HG02884 (cell line): Measurements from ENCODE around the gene ELOA.
"Not testable (repeated sequence)": the region's sequence is repeated elsewhere in the genome, so short reads cannot be mapped to it uniquely, and the experiment has no call there.

Experiments used
- ATAC-seq: cut with Tn5 transposase; IDR thresholded peaks from one replicate; pipeline ENCODE4 v1.9.1; 2021; ENCODE audit warnings: mild to moderate bottlenecking, moderate library complexity; ENCODE audit not compliant: unreplicated experiment

ELOA gene

DNA sequence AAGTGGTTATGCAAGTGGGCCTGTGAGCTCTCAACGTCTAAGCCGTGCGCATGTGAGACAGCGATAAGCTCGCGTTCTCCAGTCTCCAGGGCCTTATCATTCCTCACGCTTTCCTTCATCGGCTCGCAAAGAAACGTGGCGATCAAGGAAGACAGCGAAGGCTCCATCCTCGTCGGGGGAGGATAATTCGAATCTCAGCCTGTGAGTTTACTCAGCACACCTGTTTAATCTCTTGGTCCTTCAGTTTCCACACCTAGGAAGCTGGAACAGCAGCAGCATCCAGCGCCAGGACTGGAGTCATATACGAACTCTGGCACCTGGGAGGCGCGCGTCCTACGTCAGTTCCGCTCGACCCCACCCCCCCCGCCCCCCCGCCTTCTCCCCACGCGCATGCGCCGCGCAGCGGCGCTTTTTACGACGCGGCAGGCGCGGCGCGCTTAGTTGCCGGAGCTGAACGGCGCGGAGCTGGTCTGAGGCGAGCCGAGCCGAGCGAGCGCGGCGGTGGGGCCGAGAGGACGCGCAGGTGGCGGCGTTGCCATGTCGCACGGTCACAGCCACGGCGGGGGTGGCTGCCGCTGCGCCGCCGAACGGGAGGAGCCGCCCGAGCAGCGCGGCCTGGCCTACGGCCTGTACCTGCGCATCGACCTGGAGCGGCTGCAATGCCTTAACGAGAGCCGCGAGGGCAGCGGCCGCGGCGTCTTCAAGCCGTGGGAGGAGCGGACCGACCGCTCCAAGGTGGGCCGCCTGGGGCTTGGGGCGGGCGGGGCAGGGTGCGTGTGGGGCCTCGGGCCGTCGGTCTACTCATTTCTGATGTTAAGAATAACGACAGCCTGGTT is 34.9 kb downstream of the ELOA start, which contains the start of gene PITHD1:
Gene PITHD1, plus strand, starts transcription at position 440 of the 836 bp plus-strand sequence. Its CDS starts 98 bp downstream, at position 538.
- ATAC-seq: no peak

DNA sequence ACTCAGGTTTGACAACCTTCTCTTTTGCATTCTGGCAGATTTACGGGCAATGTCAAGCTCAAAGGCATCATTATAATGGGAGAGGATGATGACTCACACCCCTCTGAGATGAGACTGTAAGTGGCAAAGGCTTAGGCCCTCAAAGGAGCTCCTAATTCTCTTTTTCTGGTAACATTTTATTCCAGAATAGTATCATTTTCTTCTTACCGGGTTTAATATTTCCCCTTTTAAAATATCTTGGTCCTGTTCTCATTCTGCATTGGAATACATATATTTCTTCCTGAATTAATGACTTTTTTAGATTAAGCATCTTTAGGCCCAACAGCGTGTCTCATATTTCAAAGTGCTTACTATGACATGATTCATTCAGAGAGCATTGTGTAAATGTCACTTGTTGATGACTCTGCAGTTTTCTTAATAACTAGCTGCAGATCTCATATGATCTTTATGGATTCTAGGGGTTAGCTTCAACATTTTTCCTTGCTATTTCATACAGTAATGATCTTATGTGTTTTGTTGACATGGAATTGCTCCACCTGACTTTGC is 36.6 kb downstream of the ELOA start:
- ATAC-seq: no peak

GRCh38 chr1:23783141-23783540 is 39.9 kb downstream of the ELOA start:
- not testable (repeated sequence) for ATAC-seq

DNA sequence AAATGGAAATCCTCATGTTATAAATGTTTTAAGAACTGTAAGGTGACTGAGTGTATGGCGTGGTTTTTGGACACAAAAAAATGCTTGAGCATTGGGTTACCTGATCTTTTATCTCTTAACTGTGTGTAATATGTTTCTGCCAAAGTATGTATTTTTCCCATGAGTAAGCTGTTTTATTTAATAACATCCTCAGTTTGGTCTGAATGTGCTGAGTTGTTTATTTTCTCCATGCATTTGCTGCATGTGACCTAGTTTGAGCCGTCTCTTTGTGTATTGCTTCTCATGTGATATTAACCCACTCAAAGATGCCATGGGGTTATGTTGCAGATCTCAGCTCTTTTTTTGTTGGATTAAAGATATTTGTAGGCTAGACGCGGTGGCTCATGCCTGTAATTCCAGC is 41.6 kb downstream of the ELOA start:
- ATAC-seq: no peak

GRCh38 chr1:23787701-23788100 is 44.4 kb downstream of the ELOA start:
- ATAC-seq: no peak

GRCh38 chr1:23788695-23789094 is 45.4 kb downstream of the ELOA start:
- ATAC-seq: no peak

- peak; percentile 86 for ATAC-seq
These were observed 47.6 kb downstream of the ELOA start, which contains the start of gene LYPLA2 for GRCh38 chr1:23790696-23791515. TSS of gene LYPLA2 (plus strand) at chr1:23791145. CDS start at chr1:23792683, 1,538 bp downstream.

GRCh38 chr1:23791516-23792047 is 48.3 kb downstream of the ELOA start:
- no peak for ATAC-seq

DNA sequence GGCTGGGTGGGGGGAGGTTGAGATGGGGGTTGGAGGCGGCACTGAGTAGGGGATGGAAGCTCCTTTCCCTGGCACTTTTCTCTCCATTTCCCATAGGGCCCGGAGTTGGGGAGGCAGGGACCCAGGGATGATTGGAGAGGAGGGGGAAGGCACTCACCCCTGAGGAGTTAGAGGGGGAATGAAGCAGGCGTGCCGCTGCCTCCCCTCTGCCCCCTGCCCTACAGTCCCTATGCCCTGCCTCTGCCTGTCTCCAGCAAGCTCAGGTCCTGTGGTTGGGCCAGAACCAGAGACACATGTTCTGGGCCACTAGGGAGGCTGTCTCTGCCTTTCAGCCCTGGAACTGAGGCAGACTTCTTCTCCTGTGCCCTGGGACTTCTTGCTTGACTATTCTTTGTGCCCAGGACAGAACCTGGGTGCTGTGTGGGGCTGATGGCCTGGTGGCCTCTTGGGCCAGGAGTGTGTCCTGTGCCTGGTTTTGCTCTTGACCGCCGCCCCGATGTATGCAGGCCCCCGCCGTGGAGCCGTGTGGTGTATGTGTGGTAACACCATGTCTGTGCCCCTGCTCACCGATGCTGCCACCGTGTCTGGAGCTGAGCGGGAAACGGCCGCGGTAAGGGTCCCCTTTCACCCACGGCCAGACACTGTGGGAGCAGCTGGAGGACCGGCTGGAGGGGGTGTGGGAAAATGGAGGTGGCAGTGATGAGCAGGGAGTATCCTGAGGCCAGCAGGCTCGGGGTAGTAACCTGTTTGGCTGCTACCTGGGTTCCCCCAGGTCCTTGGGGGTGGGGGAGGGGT is 49.1 kb downstream of the ELOA start:
- ATAC-seq: no peak

GRCh38 chr1:23793018-23793781 is 49.9 kb downstream of the ELOA start:
- no peak for ATAC-seq

DNA sequence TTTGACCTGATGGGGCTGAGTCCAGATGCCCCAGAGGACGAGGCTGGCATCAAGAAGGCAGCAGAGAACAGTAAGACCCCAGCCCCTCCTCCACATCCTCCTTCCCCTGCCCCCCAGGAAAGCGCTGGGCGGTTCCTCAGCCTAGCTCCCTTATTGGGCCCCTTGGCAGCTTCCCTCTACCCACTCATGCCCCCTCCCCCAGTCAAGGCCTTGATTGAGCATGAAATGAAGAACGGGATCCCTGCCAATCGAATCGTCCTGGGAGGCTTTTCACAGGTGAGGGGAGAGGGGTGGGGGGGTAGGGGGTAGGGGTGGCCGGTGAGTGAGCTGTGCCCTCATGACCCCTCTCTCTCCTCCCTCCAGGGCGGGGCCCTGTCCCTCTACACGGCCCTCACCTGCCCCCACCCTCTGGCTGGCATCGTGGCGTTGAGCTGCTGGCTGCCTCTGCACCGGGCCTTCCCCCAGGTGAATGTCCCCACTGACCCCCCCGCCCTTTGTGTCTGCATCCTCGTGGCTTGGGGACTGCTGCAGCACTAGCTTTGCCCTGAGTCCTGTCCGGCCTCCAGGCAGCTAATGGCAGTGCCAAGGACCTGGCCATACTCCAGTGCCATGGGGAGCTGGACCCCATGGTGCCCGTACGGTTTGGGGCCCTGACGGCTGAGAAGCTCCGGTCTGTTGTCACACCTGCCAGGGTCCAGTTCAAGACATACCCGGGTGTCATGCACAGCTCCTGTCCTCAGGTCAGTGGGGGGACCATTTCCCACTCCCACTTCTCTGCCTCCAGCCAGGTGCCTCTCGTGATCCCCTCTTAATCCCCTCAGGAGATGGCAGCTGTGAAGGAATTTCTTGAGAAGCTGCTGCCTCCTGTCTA is 50.8 kb downstream of the ELOA start:
- ATAC-seq: no peak

DNA sequence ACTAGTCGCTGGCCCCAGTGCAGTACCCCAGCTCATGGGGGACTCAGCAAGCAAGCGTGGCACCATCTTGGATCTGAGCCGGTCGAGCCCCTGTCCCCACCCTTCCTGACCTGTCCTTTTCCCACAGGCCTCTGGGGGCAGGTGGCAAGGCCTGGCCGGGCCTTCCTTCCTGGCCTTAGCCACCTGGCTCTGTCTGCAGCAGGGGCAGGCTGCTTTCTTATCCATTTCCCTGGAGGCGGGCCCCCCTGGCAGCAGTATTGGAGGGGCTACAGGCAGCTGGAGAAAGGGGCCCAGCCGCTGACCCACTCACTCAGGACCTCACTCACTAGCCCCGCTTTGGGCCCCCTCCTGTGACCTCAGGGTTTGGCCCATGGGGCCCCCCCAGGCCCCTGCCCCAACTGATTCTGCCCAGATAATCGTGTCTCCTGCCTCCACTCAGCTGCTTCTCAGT is 51.5 kb downstream of the ELOA start:
- ATAC-seq: not testable (repeated sequence)

GRCh38 chr1:23795676-23796465 is 52.6 kb downstream of the ELOA start:
- no peak for ATAC-seq

- no peak for ATAC-seq
These were observed 53.4 kb downstream of the ELOA start for GRCh38 chr1:23796466-23797271.

DNA sequence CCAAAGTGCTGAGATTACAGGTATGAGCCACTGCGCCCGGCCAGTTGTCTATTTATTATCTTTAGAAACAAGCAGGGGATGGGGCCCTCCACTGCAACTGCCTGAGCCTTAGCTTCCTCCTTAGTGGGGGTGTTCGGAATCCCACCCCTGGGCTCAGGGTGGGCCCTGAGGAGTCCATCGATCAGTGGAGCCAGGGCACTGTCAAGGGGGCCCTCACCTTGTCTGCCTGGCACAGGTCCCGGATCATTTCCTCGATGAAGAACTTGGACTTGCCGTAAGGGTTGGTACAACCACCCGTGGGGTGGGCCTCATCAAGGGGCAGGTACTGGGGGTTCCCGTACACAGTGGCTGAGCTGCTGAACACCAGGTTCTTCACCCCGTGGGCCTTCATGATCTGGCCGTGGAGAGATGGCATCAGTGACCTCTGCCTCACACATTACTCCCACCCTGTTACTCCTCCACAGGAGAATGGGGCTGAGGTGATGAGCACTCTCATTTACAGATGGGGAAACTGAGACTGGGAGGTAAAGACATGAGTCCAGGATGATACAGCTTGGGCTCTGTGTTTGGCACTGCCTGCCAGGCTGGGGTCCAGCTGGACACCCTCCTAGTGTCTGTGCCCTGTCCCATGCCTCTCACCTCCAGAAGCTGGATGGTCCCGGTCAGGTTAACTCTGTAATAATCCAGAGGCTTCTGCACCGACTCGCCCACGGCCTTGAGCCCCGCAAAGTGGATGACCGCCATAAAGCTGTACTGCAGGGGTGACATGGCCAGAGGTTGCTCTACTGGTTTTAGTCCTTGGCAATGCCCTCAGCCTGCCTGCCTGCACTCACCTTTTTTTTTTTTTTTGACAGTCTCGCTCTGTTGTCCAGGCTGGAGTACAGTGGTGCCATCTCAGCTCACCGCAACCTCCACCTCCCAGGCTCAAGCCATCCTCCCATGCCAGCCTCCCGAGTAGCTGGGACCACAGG is 54.5 kb downstream of the ELOA start:
- no peak for ATAC-seq

GRCh38 chr1:23798662-23799142 is 55.4 kb downstream of the ELOA start:
- ATAC-seq: no peak
